Measurements from ENCODE around the gene SLC41A2. TPM values are rescaled to one million over a fixed set of nuclear protein-coding genes. Genes with fewer than 3 reads are reported as not detected.

SLC41A2 gene
- polyA plus RNA-seq, 2 of the 4 experiments (the other 2 are of a cell fraction), result 14.6 to 14.8 TPM

DNA sequence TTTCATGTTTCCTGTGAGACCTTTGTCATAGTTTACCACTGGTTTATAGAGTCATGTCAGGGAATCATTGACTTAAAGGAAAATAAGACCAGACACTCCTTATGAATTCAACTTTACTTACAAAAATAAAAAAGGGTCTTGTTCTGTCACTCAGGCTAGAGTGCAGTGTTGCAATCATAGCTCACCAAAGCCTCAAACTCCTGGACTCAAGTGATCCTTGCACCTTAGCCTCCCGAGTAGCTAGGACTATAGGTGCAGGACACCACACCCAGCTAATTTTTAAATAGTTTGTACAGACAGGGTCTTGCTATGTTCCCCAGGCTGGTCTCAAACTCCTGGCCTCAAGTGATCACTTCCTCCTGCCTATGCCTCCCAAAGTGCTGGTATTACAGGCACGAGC lies 19.0 kb downstream of the SLC41A2 start:
- Histone ChIP-seq H3K4me3 (no peak overlapping the region), H3K4me1 (peaks cover 5% of the 10 kb centered on the region; the same call in 1 of the 3 replicates), H3K9me3 (no peaks in the 10 kb centered on the region), H3K27ac (no peak overlapping the region), H3K4me2 (no peak overlapping the region)
- 90% methylated on average over 2 of the region's 2 CpGs for WGBS (ENCODE audit: missing lambda C conversion rate)
- FAIRE-seq, result no peak
- DNase-seq (ENCODE audit: low read depth in 1 of 2, low spot score in 1 of 2), result no peak
- ChIA-PET POLR2A (no interaction called here), CTCF (interaction anchor here (1.5 kb wide), 1 partner anchor 557 kb away, joined by 4 read pairs; no protein-coding TSS in a partner anchor)
- no peak for ATAC-seq
- TF ChIP-seq MYC (IDR thresholded peaks at IDR 0.05; ENCODE audit: borderline replicate concordance, low read length), result no peak

DNA sequence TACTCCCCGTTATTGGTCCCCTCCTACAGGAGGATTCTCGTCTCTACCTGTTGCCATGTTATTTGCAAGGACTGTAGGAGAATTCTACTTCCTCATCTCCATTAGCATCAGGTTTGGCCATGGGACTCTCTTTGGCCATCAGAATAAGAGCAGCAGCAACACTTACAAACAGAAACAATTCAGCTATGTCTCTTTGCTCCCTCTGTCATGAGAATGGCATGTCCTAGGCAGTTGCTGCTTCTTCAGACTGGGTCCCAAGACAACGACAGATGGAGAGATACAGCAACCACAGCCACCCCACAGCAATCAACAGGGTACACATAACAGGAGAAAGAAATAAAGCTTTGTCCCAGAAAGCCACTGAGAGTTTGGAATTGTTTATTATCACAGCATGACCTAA lies 19.7 kb downstream of the SLC41A2 start:
- 45% methylated on average over 3 of the region's 3 CpGs for WGBS (ENCODE audit: missing lambda C conversion rate)
- POLR2A ChIA-PET, result no interaction called here
- H3K4me1 ChIP-seq, result peaks cover 5% of the 10 kb centered on the region; the same call in 1 of the 3 replicates

DNA sequence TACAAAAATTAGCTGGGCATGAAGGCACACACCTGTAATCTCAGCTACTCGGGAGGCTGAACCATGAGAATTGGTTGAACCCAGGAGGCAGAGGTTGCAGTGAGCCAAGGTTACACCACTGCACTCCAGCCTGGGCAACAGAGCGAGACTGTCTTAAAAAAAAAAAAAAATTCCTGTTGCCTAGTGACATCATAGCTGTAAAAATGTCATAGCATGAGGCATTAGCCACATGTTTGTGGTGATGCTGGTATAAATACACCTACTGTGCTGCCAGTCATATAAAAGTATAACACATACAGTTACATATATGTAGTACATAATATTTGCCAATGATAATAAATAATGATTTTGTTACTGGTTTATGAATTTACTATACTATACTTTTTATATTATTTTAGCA lies 22.2 kb downstream of the SLC41A2 start:
- no peak for DNase-seq (ENCODE audit: low read depth in 1 of 2, low spot score in 1 of 2)
- FAIRE-seq, result no peak
- WGBS (ENCODE audit: missing lambda C conversion rate), result 93% methylated on average over 2 of the region's 2 CpGs
- CTCF ChIA-PET, result interaction anchor here (0.7 kb wide), 2 partner anchors 155 to 241 kb away, joined by 3 read pairs; no protein-coding TSS in a partner anchor
- no peak for ATAC-seq
- Histone ChIP-seq H3K4me1 (peaks cover 7% of the 10 kb centered on the region), H3K4me3 (no peak overlapping the region), H3K4me2 (no peak overlapping the region), H3K9me3 (no peaks in the 10 kb centered on the region), H3K27ac (no peak overlapping the region)
- POLR2A ChIA-PET, result no interaction called here
- TF ChIP-seq JUN (IDR thresholded peaks at IDR 0.05), result no peak
- TF ChIP-seq RFX5 (IDR thresholded peaks at IDR 0.05), result no peak
- TF ChIP-seq, protein P1, sequence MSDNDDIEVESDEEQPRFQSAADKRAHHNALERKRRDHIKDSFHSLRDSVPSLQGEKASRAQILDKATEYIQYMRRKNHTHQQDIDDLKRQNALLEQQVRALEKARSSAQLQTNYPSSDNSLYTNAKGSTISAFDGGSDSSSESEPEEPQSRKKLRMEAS (IDR thresholded peaks at IDR 0.05), result no peak
- TF ChIP-seq ZFP36 (IDR thresholded peaks at IDR 0.05; ENCODE audit: borderline replicate concordance, partially characterized antibody), result no peak
- TF ChIP-seq POLR2AphosphoS2 (conservative IDR thresholded peaks at IDR 0.05; ENCODE audit: low read length), result no peak
- no peak for TF ChIP-seq CEBPB (IDR thresholded peaks at IDR 0.05)
- TF ChIP-seq MAZ (IDR thresholded peaks at IDR 0.05; ENCODE audit: borderline replicate concordance, low read depth, low read length), result no peak
- no peak for TF ChIP-seq HEYL (CRISPR knock-in tag; IDR thresholded peaks at IDR 0.05)
- TF ChIP-seq SREBF2 (IDR thresholded peaks at IDR 0.05), result no peak
- TF ChIP-seq KDM1A (IDR thresholded peaks at IDR 0.05; ENCODE audit: low read depth), result no peak
- TF ChIP-seq EHF (CRISPR knock-in tag; IDR thresholded peaks at IDR 0.05), result no peak
- no peak for TF ChIP-seq BHLHE40 (IDR thresholded peaks at IDR 0.05; ENCODE audit: low read depth, low read length)
- no peak for TF ChIP-seq HDAC2 (IDR thresholded peaks at IDR 0.05)
- TF ChIP-seq CHD4 (IDR thresholded peaks at IDR 0.05; ENCODE audit: borderline replicate concordance), result no peak
- TF ChIP-seq ZNF302 (CRISPR knock-in tag; IDR thresholded peaks at IDR 0.05), result no peak
- no peak for TF ChIP-seq GATA3 (IDR thresholded peaks at IDR 0.05; ENCODE audit: borderline replicate concordance)
- TF ChIP-seq, protein P2, sequence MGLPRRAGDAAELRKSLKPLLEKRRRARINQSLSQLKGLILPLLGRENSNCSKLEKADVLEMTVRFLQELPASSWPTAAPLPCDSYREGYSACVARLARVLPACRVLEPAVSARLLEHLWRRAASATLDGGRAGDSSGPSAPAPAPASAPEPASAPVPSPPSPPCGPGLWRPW (IDR thresholded peaks at IDR 0.05), result no peak
- TF ChIP-seq, protein P3, sequence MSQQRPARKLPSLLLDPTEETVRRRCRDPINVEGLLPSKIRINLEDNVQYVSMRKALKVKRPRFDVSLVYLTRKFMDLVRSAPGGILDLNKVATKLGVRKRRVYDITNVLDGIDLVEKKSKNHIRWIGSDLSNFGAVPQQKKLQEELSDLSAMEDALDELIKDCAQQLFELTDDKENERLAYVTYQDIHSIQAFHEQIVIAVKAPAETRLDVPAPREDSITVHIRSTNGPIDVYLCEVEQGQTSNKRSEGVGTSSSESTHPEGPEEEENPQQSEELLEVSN (IDR thresholded peaks at IDR 0.05; ENCODE audit: borderline replicate concordance, low read depth), result no peak
- TF ChIP-seq, protein P4, sequence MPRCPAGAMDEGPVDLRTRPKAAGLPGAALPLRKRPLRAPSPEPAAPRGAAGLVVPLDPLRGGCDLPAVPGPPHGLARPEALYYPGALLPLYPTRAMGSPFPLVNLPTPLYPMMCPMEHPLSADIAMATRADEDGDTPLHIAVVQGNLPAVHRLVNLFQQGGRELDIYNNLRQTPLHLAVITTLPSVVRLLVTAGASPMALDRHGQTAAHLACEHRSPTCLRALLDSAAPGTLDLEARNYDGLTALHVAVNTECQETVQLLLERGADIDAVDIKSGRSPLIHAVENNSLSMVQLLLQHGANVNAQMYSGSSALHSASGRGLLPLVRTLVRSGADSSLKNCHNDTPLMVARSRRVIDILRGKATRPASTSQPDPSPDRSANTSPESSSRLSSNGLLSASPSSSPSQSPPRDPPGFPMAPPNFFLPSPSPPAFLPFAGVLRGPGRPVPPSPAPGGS (IDR thresholded peaks at IDR 0.05), result no peak

More for the DNA sequence above, 19.7 kb downstream of the SLC41A2 start:
- FAIRE-seq (no peak), ATAC-seq (no peak; a peak in 1 of 6 replicates), DNase-seq (ENCODE audit: low read depth in 1 of 2, low spot score in 1 of 2) (no peak)
- no peak overlapping the region for H3K4me2 ChIP-seq
- no peak overlapping the region for H3K27ac ChIP-seq
- no peak overlapping the region for H3K4me3 ChIP-seq
- CTCF ChIA-PET, result interaction anchor here (1.5 kb wide), 1 partner anchor 556 kb away, joined by 4 read pairs; no protein-coding TSS in a partner anchor
- TF ChIP-seq CBX8 (IDR thresholded peaks at IDR 0.05), result no peak
- TF ChIP-seq TP53 (CRISPR knock-in tag; IDR thresholded peaks at IDR 0.05), result no peak
- no peak for TF ChIP-seq ZFP36 (IDR thresholded peaks at IDR 0.05; ENCODE audit: borderline replicate concordance, partially characterized antibody)
- TF ChIP-seq EHMT2 (IDR thresholded peaks at IDR 0.05; ENCODE audit: low read depth), result no peak
- no peak for TF ChIP-seq ZC3H11A (IDR thresholded peaks at IDR 0.05)
- TF ChIP-seq KDM1A (IDR thresholded peaks at IDR 0.05; ENCODE audit: low read depth), result no peak
- no peak for TF ChIP-seq RARB (CRISPR knock-in tag; IDR thresholded peaks at IDR 0.05)
- no peak for TF ChIP-seq FOSL2 (IDR thresholded peaks at IDR 0.05)
- TF ChIP-seq FOSL2 (CRISPR knock-in tag; IDR thresholded peaks at IDR 0.05), result no peak
- no peaks in the 10 kb centered on the region for H3K9me3 ChIP-seq
